Panc1 (cell line): Measurements from ENCODE around the gene PTPRZ1. TPM values are rescaled to one million over a fixed set of nuclear protein-coding genes. Genes with fewer than 3 reads are reported as not detected.

Experiments
- ATAC-seq: fragments of 200-7000 bp; cut with Tn5 transposase; 2 replicates; pipeline ENCODE4 v1.9.1; 2020; ENCODE audit warnings: mild to moderate bottlenecking, moderate library complexity
- BruUV-seq: library from RNA; stranded (reverse); fragments of 400-500 nt; replicated peaks from 2 replicates; lab custom pipeline; 2021; lab: Mats Ljungman, UMichigan
- CTCF ChIA-PET: fragments of 300-600 bp; sonication (Branson Sonifier 250); formaldehyde crosslinking; loops from one replicate; lab custom pipeline; 2022; ENCODE audit warnings: antibody characterized with exemption; lab: Charles Lee
- POLR2A ChIA-PET: fragments of 300-600 bp; sonication (Branson Sonifier 250); formaldehyde crosslinking; loops from one replicate; lab custom pipeline; 2022; ENCODE audit warnings: antibody characterized with exemption; lab: Charles Lee
- DNase-seq: peaks from one replicate; pipeline ENCODE4 v3.0.0-alpha.2; 2010; ENCODE audit warnings: low read depth, low spot score
- H3K27ac ChIP-seq: 2 replicates; pipeline ENCODE4 v1.5.1; 2011; ENCODE audit warnings: mild to moderate bottlenecking, low read length, inconsistent platforms
- H3K27me3 ChIP-seq: fragments of 200-500 bp; sonication (Bioruptor generic); 2 replicates; pipeline ENCODE4 v1.6.0; 2014; ENCODE audit warnings: low read length, inconsistent platforms; ENCODE audit not compliant: control insufficient read depth, insufficient read depth
- H3K36me3 ChIP-seq: fragments of 200-500 bp; sonication (Bioruptor generic); 2 replicates; pipeline ENCODE4 v1.5.1; 2014; ENCODE audit warnings: inconsistent platforms, mild to moderate bottlenecking, low read length, moderate library complexity; ENCODE audit not compliant: control insufficient read depth, insufficient read depth
- H3K4me1 ChIP-seq: 2 replicates; pipeline ENCODE4 v1.5.1; 2011; ENCODE audit warnings: inconsistent platforms, mild to moderate bottlenecking, low read length, moderate library complexity; ENCODE audit not compliant: control insufficient read depth, insufficient read depth
- H3K4me3 ChIP-seq, 2 experiments: 2 replicates each; pipeline ENCODE4 v1.5.1; 2011 to 2012; ENCODE audit warnings: low read depth in 2 of 2, low read length in 2 of 2, mild to moderate bottlenecking in 2 of 2, inconsistent platforms in 1 of 2, moderate library complexity in 1 of 2
- H3K9me3 ChIP-seq: fragments of 200-500 bp; sonication (Bioruptor generic); 2 replicates; pipeline ENCODE4 v1.5.1; 2014; ENCODE audit warnings: low read depth, mild to moderate bottlenecking, inconsistent platforms, low read length, moderate library complexity; ENCODE audit not compliant: control insufficient read depth, insufficient read depth
- POLR2AphosphoS5 ChIP-seq: IDR thresholded peaks from 2 replicates; pipeline ENCODE4 v1.6.1; 2012; ENCODE audit warnings: mild to moderate bottlenecking, low read depth, low read length, moderate library complexity
- SIN3A ChIP-seq: IDR thresholded peaks from 2 replicates; pipeline ENCODE4 v1.6.1; 2012; ENCODE audit warnings: low read depth, mild to moderate bottlenecking, low read length, moderate library complexity, borderline replicate concordance; ENCODE audit not compliant: insufficient read depth
- TCF7L2 ChIP-seq: IDR thresholded peaks from 2 replicates; pipeline ENCODE4 v1.6.1; 2011; ENCODE audit warnings: mild to moderate bottlenecking, low read depth, low read length, inconsistent platforms
- in situ Hi-C: cut with HindIII; loops from 2 replicates; pipeline ENCODE4 v1.10.0; 2016; ENCODE audit warnings: low sequenced_read_pairs, low pct_unique_long_range_greater_than_20kb
- intact Hi-C: fragments of 100-400 bp; cut with micrococcal nuclease; formaldehyde crosslinking; loops from one replicate; pipeline ENCODE4 v1.10.0; 2022; ENCODE audit not compliant: unreplicated experiment
- total RNA-seq: library from RNA; stranded (reverse); gene quantifications from one replicate; pipeline ENCODE4 v1.2.1, GENCODE V29; 2021; ENCODE audit not compliant: unreplicated experiment
- TF ChIP-seq, protein P1 (sequence below): fragments of 450-650 bp; IDR thresholded peaks from 2 replicates; pipeline ENCODE4 v1.5.1; 2017; ENCODE audit warnings: mild to moderate bottlenecking
- TF ChIP-seq, protein P2 (sequence below), 2 experiments: IDR thresholded peaks; 2 replicates each; pipeline ENCODE4 v1.6.1; 2011 to 2012; ENCODE audit warnings: low read depth in 2 of 2, control low read depth in 1 of 2, low read length in 1 of 2, mild to moderate bottlenecking in 1 of 2, moderate library complexity in 1 of 2; ENCODE audit not compliant: insufficient read depth in 1 of 2

The PTPRZ1 gene
- total RNA-seq, 1 experiment from 2014 or later: 0.05 TPM

DNA sequence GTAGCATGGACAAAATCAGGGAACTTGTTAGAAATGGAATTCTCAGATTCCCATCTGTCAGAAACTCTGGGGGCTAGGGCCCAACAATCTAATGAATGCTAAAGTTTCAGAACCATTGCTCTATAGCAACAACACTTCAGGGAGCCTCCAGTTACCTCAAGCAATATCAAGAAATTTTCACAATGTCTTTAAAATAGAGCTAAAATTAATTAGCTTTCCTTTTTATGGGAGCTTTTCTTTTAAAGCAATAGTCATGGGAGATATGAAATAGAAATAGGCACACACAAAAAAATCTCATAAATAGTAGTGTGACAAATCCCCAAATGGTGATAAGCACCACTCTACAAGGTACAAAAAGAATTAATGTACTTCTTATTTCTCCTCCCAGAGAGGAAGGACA lies 190.2 kb downstream of the PTPRZ1 start:
- Histone ChIP-seq H3K36me3 (no peaks in the 10 kb centered on the region), H3K9me3 (no peaks in the 10 kb centered on the region), H3K27me3 (no peaks in the 10 kb centered on the region), H3K4me1 (no peaks in the 10 kb centered on the region), H3K4me3 (no peak overlapping the region), H3K27ac (no peak overlapping the region)
- ChIA-PET CTCF (no interaction called here), POLR2A (no interaction called here)
- DNase-seq (no peak), ATAC-seq (no peak)
- intact Hi-C loops: no loop called here
- in situ Hi-C loops: no loop called here
- TF ChIP-seq TCF7L2 (no peak), POLR2AphosphoS5 (no peak), SIN3A (no peak)
- TF ChIP-seq, protein P1, sequence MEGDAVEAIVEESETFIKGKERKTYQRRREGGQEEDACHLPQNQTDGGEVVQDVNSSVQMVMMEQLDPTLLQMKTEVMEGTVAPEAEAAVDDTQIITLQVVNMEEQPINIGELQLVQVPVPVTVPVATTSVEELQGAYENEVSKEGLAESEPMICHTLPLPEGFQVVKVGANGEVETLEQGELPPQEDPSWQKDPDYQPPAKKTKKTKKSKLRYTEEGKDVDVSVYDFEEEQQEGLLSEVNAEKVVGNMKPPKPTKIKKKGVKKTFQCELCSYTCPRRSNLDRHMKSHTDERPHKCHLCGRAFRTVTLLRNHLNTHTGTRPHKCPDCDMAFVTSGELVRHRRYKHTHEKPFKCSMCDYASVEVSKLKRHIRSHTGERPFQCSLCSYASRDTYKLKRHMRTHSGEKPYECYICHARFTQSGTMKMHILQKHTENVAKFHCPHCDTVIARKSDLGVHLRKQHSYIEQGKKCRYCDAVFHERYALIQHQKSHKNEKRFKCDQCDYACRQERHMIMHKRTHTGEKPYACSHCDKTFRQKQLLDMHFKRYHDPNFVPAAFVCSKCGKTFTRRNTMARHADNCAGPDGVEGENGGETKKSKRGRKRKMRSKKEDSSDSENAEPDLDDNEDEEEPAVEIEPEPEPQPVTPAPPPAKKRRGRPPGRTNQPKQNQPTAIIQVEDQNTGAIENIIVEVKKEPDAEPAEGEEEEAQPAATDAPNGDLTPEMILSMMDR: no peak
- TF ChIP-seq, protein P2, sequence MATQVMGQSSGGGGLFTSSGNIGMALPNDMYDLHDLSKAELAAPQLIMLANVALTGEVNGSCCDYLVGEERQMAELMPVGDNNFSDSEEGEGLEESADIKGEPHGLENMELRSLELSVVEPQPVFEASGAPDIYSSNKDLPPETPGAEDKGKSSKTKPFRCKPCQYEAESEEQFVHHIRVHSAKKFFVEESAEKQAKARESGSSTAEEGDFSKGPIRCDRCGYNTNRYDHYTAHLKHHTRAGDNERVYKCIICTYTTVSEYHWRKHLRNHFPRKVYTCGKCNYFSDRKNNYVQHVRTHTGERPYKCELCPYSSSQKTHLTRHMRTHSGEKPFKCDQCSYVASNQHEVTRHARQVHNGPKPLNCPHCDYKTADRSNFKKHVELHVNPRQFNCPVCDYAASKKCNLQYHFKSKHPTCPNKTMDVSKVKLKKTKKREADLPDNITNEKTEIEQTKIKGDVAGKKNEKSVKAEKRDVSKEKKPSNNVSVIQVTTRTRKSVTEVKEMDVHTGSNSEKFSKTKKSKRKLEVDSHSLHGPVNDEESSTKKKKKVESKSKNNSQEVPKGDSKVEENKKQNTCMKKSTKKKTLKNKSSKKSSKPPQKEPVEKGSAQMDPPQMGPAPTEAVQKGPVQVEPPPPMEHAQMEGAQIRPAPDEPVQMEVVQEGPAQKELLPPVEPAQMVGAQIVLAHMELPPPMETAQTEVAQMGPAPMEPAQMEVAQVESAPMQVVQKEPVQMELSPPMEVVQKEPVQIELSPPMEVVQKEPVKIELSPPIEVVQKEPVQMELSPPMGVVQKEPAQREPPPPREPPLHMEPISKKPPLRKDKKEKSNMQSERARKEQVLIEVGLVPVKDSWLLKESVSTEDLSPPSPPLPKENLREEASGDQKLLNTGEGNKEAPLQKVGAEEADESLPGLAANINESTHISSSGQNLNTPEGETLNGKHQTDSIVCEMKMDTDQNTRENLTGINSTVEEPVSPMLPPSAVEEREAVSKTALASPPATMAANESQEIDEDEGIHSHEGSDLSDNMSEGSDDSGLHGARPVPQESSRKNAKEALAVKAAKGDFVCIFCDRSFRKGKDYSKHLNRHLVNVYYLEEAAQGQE (IDR thresholded peaks at IDR 0.05; ENCODE audit: insufficient read depth in 1 of 2, low read depth in 2 of 2, low read length in 1 of 2): no peak
- BruUV-seq: no TSS peak

DNA sequence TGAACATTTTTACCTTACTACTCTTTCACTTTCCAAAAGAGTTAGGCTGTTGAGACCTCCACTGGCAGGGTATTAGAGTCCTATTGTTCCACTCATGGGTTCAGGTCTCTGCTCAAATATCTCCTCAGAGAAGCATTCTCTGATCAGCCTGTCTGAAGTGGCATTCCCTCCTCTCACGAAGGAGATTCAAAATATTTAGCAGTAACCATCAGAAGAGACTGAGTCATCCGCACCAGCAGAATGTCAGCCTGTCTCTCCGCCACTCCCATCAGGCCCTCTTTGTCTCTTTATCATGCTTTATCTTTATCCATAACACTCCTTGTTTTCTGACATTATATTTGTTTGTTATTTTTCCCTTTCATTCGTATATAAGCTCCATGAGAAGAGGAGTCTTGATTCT lies 192.0 kb downstream of the PTPRZ1 start:
- no peaks in the 10 kb centered on the region for H3K36me3 ChIP-seq
- BruUV-seq: no TSS peak
- ChIA-PET POLR2A (no interaction called here), CTCF (no interaction called here)
- H3K4me3 ChIP-seq: no peak overlapping the region
- no peaks in the 10 kb centered on the region for H3K9me3 ChIP-seq
- no peaks in the 10 kb centered on the region for H3K4me1 ChIP-seq
- ATAC-seq (no peak), DNase-seq (no peak)
- TF ChIP-seq, protein P1: no peak
- TF ChIP-seq POLR2AphosphoS5: no peak
- TF ChIP-seq SIN3A: no peak
- no peak for TF ChIP-seq TCF7L2
- TF ChIP-seq, protein P2 (IDR thresholded peaks at IDR 0.05; ENCODE audit: insufficient read depth in 1 of 2, low read depth in 2 of 2, low read length in 1 of 2): no peak
- no peak overlapping the region for H3K27ac ChIP-seq
- in situ Hi-C loops: no loop called here
- intact Hi-C loops: no loop called here
- H3K27me3 ChIP-seq: no peaks in the 10 kb centered on the region
